GM12865 (cell line): ENCODE measurements around the gene HLA-DPA1.

Experiments used
- DNase-seq: peaks from one replicate; pipeline ENCODE4 v3.0.0; 2010; ENCODE audit warnings: low read depth
- H3K4me3 ChIP-seq: 2 replicates; pipeline ENCODE4 v1.5.1; 2011; ENCODE audit warnings: mild to moderate bottlenecking, low read depth, low read length, control low read depth
- CTCF ChIP-seq: IDR thresholded peaks from 2 replicates; pipeline ENCODE4 v1.5.1; 2011; ENCODE audit warnings: low read length, control low read depth, low read depth, inconsistent platforms; ENCODE audit not compliant: insufficient read depth; ENCODE audit errors: missing control alignments

The HLA-DPA1 gene

GRCh38 chr6:33052627-33053026 is 20.8 kb downstream of the HLA-DPA1 start:
- TF ChIP-seq CTCF = no peak
- H3K4me3 ChIP-seq = no peak overlapping the region
- DNase-seq = no peak

GRCh38 chr6:33050014-33050810 is 23.2 kb downstream of the HLA-DPA1 start:
- TF ChIP-seq CTCF = no peak
- DNase-seq = no peak
- H3K4me3 ChIP-seq = no peak overlapping the region

- no peak overlapping the region for H3K4me3 ChIP-seq
- peak; percentile 61 for TF ChIP-seq CTCF
- DNase-seq = peak; percentile 61
Measured at GRCh38 chr6:33049323-33050013, 24.0 kb downstream of the HLA-DPA1 start.

- TF ChIP-seq CTCF = no peak
- no peak overlapping the region for H3K4me3 ChIP-seq
- DNase-seq = peak; percentile 64
Measured at GRCh38 chr6:33040157-33040556, 33.3 kb downstream of the HLA-DPA1 start.

- TF ChIP-seq CTCF = no peak
- no peak overlapping the region for H3K4me3 ChIP-seq
- no peak for DNase-seq
Measured at GRCh38 chr6:33036535-33036934, 36.9 kb downstream of the HLA-DPA1 start.

- no peak for TF ChIP-seq CTCF
- no peak for DNase-seq
- H3K4me3 ChIP-seq = no peak overlapping the region
Measured at GRCh38 chr6:33034554-33034953, 38.9 kb downstream of the HLA-DPA1 start.
